Activated CD4-positive, CD25-positive, alpha-beta regulatory T cell (primary cell): Measurements from ENCODE around the gene NRIP3.
"Not testable (repeated sequence)": the region's sequence is repeated elsewhere in the genome, so short reads cannot be mapped to it uniquely, and the experiment has no call there.

Experiments used
- DNase-seq, 4 experiments: peaks; one replicate each; lab custom pipeline; 2025; lab: John Stamatoyannopoulos, UW

The NRIP3 gene

GRCh38 chr11:9015677-9016076 is 11.9 kb upstream of the NRIP3 start:
- peak; percentile 8 to 18 (median 12) for DNase-seq

GRCh38 chr11:9014826-9015225 is 11.0 kb upstream of the NRIP3 start:
- DNase-seq: no peak

GRCh38 chr11:9013373-9013772 is 9.6 kb upstream of the NRIP3 start:
- DNase-seq: no peak

DNA sequence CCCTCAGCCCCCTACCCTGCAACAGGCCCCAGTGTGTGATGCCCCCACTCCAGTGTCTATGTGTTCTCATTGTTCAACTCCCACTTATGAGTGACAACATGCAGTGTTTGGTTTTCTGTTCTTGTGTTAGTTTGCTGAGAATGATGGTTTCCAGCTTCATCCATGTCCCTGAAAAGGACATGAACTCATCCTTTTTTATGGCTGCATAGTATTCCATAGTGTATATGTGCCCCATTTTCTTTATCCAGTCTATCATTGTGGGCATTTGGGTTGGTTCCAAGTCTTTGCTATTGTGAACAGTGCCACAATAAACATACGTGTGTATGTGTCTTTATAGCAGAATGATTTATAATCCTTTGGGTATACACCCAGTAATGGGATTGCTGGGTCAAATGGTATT is 5.7 kb upstream of the NRIP3 start:
- not testable (repeated sequence) for DNase-seq

GRCh38 chr11:9008661-9009060 is 4.9 kb upstream of the NRIP3 start:
- no peak for DNase-seq

GRCh38 chr11:9008011-9008550 is 4.3 kb upstream of the NRIP3 start:
- DNase-seq: no peak

DNA sequence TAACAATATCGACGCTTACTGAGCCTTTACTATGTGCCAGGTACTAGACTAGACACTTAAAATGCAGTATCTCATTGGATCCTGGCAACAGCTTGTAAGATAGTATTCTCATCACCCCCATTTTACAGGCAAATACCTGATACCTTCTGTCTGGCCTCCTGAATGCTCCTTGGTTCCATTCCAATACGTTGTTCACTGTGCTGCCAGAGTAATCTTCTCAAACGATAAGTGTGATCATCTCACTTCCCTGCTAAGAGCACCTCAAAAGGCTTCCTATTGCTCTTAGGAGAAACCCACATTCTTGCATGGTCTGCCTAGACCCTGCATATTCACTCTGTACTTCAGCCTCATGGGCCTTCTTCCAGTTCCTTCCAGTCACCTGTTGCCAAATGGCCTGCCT is 1.3 kb upstream of the NRIP3 start:
- no peak for DNase-seq

GRCh38 chr11:9004183-9004926 is 554 bp upstream of the NRIP3 start:
- DNase-seq: no peak

GRCh38 chr11:9002920-9003572 is 755 bp downstream of the NRIP3 start:
- DNase-seq: no peak

DNA sequence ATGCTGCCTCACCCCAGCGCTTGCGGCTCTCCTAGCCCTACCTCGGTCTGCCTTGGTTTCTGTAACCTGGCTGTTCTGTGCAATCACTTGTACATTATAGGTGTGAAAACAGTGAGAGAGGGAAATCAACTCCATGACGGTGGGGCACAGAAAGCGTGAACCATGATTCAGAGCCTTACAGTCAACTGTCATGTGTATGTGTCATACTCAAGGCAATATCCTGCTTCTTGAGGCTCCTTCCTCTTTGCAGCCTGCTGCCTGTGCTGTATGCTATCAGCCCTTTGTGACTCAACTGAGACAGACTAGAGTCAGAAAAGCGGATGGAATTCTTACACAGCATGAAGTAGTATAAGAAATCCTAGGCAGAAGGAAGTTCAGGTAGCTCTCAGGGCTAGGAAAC is 2.1 kb downstream of the NRIP3 start:
- no peak for DNase-seq

DNA sequence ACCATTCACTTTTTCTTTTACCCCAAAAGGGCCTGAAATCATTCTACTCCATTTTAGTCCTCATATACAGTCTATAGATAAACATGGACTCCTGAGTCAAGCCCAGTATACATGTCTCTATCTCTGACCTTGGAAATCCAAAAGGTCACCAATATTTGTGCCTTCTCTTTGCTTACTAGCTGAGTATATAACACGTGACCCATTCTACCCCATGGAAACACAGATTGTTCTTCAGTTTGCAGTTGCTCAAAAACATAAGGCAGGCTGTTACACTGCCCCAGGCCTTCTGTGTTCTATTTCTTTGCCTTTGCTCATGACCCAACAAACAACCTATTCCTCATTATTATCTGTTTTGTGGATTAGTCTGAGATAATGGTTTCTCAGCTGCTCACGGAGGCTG is 5.8 kb downstream of the NRIP3 start:
- no peak for DNase-seq

DNA sequence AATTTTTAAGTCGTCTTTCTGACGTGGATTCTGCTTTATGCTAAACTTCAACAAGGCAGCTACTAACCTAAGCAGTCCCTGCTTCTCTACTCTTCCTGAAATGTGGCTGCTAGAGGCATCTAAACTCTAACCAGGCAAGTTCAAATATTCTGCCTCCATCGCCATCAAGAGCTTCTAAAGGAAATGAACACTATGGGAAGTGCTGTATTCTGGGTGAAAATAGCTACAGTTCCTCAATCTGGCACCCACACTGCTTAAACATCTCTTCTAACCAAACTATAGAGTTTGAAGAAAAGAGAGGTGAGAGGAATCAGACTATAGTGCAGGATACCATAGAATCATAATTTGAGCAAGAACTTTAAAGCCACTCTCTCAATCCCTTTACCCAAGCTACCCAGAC is 6.3 kb downstream of the NRIP3 start:
- DNase-seq: no peak

DNA sequence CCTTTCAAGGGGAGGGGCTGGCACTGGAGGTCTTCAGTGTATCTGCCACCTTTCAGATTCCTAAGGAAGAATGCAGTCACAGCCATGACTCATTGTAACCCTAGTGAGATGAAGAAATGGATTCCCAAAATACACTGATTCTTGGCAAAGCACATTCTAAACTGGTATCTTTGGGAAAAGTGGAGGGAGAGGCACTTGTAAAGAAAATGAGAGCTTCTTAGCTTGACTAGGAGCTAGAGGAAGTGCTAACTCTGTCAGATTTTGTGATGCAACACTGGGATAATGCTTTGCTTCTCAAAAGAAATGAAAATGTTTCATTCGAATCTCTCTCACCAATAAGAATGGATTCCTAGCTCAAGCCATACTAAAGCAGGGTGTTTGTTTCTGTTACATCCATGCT is 14.3 kb downstream of the NRIP3 start:
- DNase-seq: no peak

DNA sequence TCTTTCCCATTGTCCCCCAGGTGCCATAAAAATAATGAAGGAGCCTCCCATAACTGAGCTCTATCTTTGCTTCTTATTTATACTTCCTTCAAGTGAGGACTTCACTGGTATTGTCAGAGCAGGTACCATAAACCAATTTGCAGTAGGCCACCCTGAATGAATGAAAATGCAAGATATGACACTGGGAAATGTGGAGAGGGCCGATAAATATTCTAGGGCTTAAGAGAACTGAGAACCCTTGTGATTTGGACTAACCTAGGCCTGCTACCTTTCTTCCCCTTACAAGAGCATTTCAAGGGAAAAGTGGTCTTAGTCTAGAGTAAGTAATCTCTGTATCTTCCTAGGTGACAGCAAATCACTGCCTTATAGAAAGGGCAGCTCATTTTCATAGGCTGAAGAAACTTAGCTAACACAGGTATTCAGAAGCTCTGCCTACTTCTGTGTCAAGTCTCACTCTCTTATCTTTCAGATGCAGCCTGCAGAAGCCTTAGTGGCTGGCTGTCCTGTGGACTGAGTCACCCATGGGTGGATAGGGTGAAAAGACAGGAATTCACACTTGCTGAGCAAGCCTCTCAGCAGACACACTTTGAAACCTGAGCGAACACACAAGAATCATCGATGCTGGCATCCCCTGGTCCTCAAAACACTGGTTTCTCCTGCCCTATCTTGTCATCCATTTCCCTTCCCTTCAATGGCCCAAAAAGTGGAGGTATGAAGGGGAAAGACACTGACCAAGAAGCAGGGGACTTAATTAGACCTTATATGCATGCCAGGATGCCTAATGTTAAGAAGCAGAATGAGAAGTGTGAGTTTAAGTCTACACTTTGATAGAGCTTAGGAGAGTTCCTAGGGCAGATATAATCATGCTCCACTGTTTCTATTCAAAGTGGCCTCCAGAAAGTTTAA is 15.2 kb downstream of the NRIP3 start:
- no peak for DNase-seq

DNA sequence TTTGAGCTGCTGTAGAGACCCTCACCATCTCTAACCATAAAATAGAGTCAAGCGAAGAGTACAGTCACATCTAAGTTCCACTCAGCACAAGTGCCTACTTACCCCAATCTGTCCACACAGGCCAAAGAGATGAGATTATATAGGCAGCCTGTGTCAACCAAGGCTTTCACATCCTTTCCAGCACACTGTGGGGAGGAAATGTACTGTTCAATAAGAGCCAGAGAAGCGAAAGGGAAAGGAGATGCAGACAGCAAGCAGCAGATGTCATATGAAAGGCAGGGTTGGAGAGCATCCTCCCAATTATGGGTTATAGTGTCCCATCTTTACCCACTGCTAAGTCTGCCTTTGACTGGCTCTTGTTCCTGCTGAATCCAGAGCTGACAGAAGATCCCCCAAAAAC is 16.4 kb downstream of the NRIP3 start:
- DNase-seq: no peak

- not testable (repeated sequence) for DNase-seq
These were observed 17.0 kb downstream of the NRIP3 start for GRCh38 chr11:8986772-8987171.

DNA sequence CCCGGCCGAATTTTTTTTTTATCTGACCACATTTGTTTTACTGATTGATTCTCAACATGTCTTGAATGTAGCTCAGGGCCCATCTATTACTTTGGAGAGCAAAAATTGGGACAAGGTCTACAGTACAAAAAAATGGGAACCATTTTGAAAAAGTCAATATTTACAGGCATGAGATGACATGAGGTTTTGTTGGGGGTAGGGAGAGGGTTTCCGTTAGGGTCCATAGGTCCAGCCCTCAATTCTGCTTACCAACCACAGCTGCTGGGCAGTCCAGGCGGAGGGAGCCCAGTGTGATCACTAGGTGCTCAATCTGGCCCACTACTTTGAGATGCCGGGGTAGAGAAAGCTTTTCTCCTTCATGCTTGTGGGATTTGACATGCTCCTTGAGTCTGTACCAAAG is 18.3 kb downstream of the NRIP3 start:
- DNase-seq: no peak

GRCh38 chr11:8983552-8983951 is 20.2 kb downstream of the NRIP3 start:
- DNase-seq: no peak

- no peak for DNase-seq
These were observed 23.3 kb downstream of the NRIP3 start for GRCh38 chr11:8980485-8980884.

GRCh38 chr11:8979365-8979764 is 24.4 kb downstream of the NRIP3 start:
- DNase-seq: not testable (repeated sequence)

- no peak for DNase-seq
These were observed 30.7 kb downstream of the NRIP3 start for GRCh38 chr11:8973121-8973520.

- DNase-seq: no peak
These were observed 31.9 kb downstream of the NRIP3 start for GRCh38 chr11:8971924-8972316.
